ENCODE measurements around the gene IL12RB1. TPM values are rescaled to one million over a fixed set of nuclear protein-coding genes. Genes with fewer than 3 reads are reported as not detected.
A peak's percentile ranks its signal among the peaks of the same experiment; 100 is the strongest.

IL12RB1 gene
- total RNA-seq, 1 donor from 2014 or later = 6.2 TPM

GRCh38 chr19:18104793-18105131, 18.0 kb upstream of the IL12RB1 start:
- Histone ChIP-seq H3K9me3 (no peaks in the 10 kb centered on the region), H3K27ac (peak overlapping the region; percentile 80), H3K4me1 (peaks cover 22% of the 10 kb centered on the region), H3K36me3 (no peaks in the 10 kb centered on the region), H3K4me3 (peak overlapping the region; percentile 50), H3K27me3 (no peaks in the 10 kb centered on the region)
- DNase-seq (no peak), ATAC-seq (no peak)
- intact Hi-C loops (cut with DNase I) = no loop called here
- TF ChIP-seq, protein P1, sequence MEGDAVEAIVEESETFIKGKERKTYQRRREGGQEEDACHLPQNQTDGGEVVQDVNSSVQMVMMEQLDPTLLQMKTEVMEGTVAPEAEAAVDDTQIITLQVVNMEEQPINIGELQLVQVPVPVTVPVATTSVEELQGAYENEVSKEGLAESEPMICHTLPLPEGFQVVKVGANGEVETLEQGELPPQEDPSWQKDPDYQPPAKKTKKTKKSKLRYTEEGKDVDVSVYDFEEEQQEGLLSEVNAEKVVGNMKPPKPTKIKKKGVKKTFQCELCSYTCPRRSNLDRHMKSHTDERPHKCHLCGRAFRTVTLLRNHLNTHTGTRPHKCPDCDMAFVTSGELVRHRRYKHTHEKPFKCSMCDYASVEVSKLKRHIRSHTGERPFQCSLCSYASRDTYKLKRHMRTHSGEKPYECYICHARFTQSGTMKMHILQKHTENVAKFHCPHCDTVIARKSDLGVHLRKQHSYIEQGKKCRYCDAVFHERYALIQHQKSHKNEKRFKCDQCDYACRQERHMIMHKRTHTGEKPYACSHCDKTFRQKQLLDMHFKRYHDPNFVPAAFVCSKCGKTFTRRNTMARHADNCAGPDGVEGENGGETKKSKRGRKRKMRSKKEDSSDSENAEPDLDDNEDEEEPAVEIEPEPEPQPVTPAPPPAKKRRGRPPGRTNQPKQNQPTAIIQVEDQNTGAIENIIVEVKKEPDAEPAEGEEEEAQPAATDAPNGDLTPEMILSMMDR (IDR thresholded peaks at IDR 0.05) = no peak

GRCh38 chr19:18102916-18103542, 16.3 kb upstream of the IL12RB1 start:
- no peaks in the 10 kb centered on the region for H3K27me3 ChIP-seq
- H3K36me3 ChIP-seq = no peaks in the 10 kb centered on the region
- intact Hi-C loops (cut with DNase I) = no loop called here
- ATAC-seq (no peak), DNase-seq (no peak)
- H3K4me1 ChIP-seq = peaks cover 26% of the 10 kb centered on the region
- no peak overlapping the region for H3K4me3 ChIP-seq
- TF ChIP-seq, protein P1 (IDR thresholded peaks at IDR 0.05) = no peak
- H3K9me3 ChIP-seq = no peaks in the 10 kb centered on the region
- no peak overlapping the region for H3K27ac ChIP-seq

- no peak for ATAC-seq
- Histone ChIP-seq H3K4me1 (peaks cover 29% of the 10 kb centered on the region), H3K36me3 (no peaks in the 10 kb centered on the region), H3K27me3 (no peaks in the 10 kb centered on the region), H3K4me3 (no peak overlapping the region), H3K9me3 (no peaks in the 10 kb centered on the region), H3K27ac (no peak overlapping the region)
- TF ChIP-seq, protein P1 (IDR thresholded peaks at IDR 0.05) = no peak
- intact Hi-C loops (cut with DNase I) = no loop called here
- no peak for DNase-seq
Measured at GRCh38 chr19:18101268-18101667, 14.5 kb upstream of the IL12RB1 start.

GRCh38 chr19:18100710-18101109, 14.0 kb upstream of the IL12RB1 start:
- TF ChIP-seq, protein P1 (IDR thresholded peaks at IDR 0.05) = no peak
- no peak overlapping the region for H3K27ac ChIP-seq
- ATAC-seq (no peak), DNase-seq (no peak)
- no peaks in the 10 kb centered on the region for H3K9me3 ChIP-seq
- H3K27me3 ChIP-seq = no peaks in the 10 kb centered on the region
- intact Hi-C loops (cut with DNase I) = no loop called here
- peaks cover 29% of the 10 kb centered on the region for H3K4me1 ChIP-seq
- H3K36me3 ChIP-seq = no peaks in the 10 kb centered on the region
- H3K4me3 ChIP-seq = no peak overlapping the region

DNA sequence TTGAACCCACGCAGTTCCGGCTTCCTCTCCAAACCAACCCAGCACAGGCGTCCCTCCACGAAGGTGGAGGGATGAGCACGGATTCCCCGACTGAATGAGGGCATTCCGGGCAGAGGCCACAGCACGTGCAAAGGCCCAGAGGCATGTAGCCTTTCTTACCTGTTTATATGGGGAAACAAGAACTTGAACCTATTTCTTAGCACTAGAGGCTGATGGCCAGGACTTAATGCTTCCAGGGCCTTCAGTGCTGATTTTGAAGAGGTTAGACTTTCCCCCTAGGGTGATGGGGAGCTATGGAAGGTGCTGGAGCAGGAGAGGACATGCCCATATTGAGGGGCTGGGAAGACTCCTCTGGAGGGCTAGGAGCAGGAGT, 12.9 kb upstream of the IL12RB1 start:
- no peak for ATAC-seq

More for the DNA sequence above, 12.9 kb upstream of the IL12RB1 start:
- Histone ChIP-seq H3K27me3 (no peaks in the 10 kb centered on the region), H3K36me3 (no peaks in the 10 kb centered on the region), H3K27ac (no peak overlapping the region), H3K4me1 (peaks cover 26% of the 10 kb centered on the region), H3K9me3 (no peaks in the 10 kb centered on the region), H3K4me3 (no peak overlapping the region)
- TF ChIP-seq, protein P1 (IDR thresholded peaks at IDR 0.05) = no peak
- DNase-seq = no peak
- intact Hi-C loops (cut with DNase I) = no loop called here

All from upper lobe of right lung (tissue), 1 donor.